OCI-LY7 (cell line): Measurements from ENCODE around the gene ADARB2.

ENCODE experiments used
- CTCF ChIP-seq: fragments of 200-600 bp; sonication (generic); conservative IDR thresholded peaks from 2 replicates; pipeline ENCODE4 v1.5.1; 2014; ENCODE audit warnings: mild to moderate bottlenecking, antibody characterized with exemption, low read length, moderate library complexity, mixed read lengths
- EZH2phosphoT487 ChIP-seq: fragments of 200-600 bp; sonication (generic); IDR thresholded peaks from 2 replicates; pipeline ENCODE4 v1.6.1; 2018; ENCODE audit warnings: low read depth, borderline replicate concordance, mild to moderate bottlenecking, mixed run types, antibody characterized with exemption, low read length, moderate library complexity, mixed read lengths

- TF ChIP-seq CTCF (no peak), EZH2phosphoT487 (no peak)
Observed at GRCh38 chr10:1514681-1515080, 222.6 kb downstream of the ADARB2 start.
